Testis (tissue), 3 donors: ENCODE data around the gene NUP214. TPM values are rescaled to one million over a fixed set of nuclear protein-coding genes. Genes with fewer than 3 reads are reported as not detected.

Source experiments
- DNase-seq: peaks from one replicate; pipeline ENCODE4 v3.0.0-alpha.2; 2019
- H3K27ac ChIP-seq, 2 donors: fragments of 200-600 bp; sonication (generic); one replicate each; pipeline ENCODE4 v1.5.1; 2019
- H3K27me3 ChIP-seq: fragments of 200-600 bp; sonication (generic); one replicate; pipeline ENCODE4 v1.5.1; 2019
- H3K36me3 ChIP-seq: fragments of 200-600 bp; sonication (generic); one replicate; pipeline ENCODE4 v1.5.1; 2017; ENCODE audit warnings: low read depth; ENCODE audit errors: missing control alignments
- H3K4me1 ChIP-seq: fragments of 200-600 bp; sonication (generic); one replicate; pipeline ENCODE4 v1.5.1; 2019
- H3K4me3 ChIP-seq, 2 donors: fragments of 200-600 bp; sonication (generic); one replicate each; pipeline ENCODE4 v1.5.1; 2017 to 2019
- H3K9me3 ChIP-seq: fragments of 200-600 bp; sonication (generic); one replicate; pipeline ENCODE4 v1.5.1; 2017
- POLR2A ChIP-seq: fragments of 450-650 bp; IDR thresholded peaks from one replicate; pipeline ENCODE4 v1.6.1; 2017; ENCODE audit warnings: antibody characterized with exemption, mild to moderate bottlenecking, moderate library complexity
- WGBS, 2 donors: methylation state at CpG; one replicate each; pipeline ENCODE4 v1.1.5; 2018; 5-methylcytosine and 5-hydroxymethylcytosine counted together
- intact Hi-C: fragments of 100-400 bp; cut with DNase I; formaldehyde crosslinking; loops from one replicate; pipeline ENCODE4 v1.15.1; 2023; ENCODE audit warnings: low total_unique reads
- polyA plus RNA-seq: library from polyadenylated mRNA; stranded (reverse); fragments of 350-450 nt; fragmentation: Illumina TruSeq; extraction: RNeasy Lipid Tissue Mini Kit (QIAGEN cat#74804); gene quantifications from one replicate; pipeline ENCODE4 v1.2.3, GENCODE V29; 2014; ENCODE audit warnings: low read depth, low replicate concordance; ENCODE audit not compliant: insufficient read depth
- total RNA-seq, 2 donors: library from RNA; depleted of rRNA; stranded (reverse); fragments of >200 nt; gene quantifications; one replicate each; pipeline ENCODE4 v1.2.3, GENCODE V29; 2016
- TF ChIP-seq, protein P1 (sequence below), 3 experiments: fragments of 450-650 bp in 2 of 3; fragments of 200-600 bp in 1 of 3; sonication (generic) in 1 of 3; IDR thresholded peaks; one replicate each; pipeline ENCODE4 v1.5.1; 2016 to 2019; ENCODE audit warnings: antibody characterized with exemption in 3 of 3, mild to moderate bottlenecking in 2 of 3, moderate library complexity in 1 of 3

The NUP214 gene
- total and polyA plus RNA-seq, 3 donors from 2014 or later, result 190 to 250 (median 237) TPM

DNA sequence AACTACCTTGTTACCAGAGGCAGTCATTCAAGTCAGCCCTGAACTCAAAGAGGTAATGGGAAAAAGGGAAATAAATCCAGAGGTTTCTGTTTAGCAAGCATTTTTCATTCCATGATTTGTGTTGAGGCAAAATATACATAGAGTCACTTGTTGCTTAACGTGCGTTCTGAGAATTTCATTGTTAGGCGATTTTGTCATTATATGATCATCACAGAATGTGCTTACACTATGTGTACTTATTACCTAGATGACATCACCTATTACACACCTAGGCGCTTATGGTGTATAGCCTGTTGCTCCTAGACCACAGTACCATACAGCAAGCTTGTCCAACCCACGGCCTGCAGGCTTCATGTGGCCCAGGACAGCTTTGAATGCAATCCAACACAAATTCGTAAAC lies 36.2 kb downstream of the NUP214 start:
- Histone ChIP-seq H3K9me3 (no peaks in the 10 kb centered on the region), H3K36me3 (no peaks in the 10 kb centered on the region), H3K4me3 (no peak overlapping the region), H3K27me3 (no peaks in the 10 kb centered on the region), H3K27ac (no peak overlapping the region), H3K4me1 (no peaks in the 10 kb centered on the region)
- TF ChIP-seq, protein P1, sequence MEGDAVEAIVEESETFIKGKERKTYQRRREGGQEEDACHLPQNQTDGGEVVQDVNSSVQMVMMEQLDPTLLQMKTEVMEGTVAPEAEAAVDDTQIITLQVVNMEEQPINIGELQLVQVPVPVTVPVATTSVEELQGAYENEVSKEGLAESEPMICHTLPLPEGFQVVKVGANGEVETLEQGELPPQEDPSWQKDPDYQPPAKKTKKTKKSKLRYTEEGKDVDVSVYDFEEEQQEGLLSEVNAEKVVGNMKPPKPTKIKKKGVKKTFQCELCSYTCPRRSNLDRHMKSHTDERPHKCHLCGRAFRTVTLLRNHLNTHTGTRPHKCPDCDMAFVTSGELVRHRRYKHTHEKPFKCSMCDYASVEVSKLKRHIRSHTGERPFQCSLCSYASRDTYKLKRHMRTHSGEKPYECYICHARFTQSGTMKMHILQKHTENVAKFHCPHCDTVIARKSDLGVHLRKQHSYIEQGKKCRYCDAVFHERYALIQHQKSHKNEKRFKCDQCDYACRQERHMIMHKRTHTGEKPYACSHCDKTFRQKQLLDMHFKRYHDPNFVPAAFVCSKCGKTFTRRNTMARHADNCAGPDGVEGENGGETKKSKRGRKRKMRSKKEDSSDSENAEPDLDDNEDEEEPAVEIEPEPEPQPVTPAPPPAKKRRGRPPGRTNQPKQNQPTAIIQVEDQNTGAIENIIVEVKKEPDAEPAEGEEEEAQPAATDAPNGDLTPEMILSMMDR (IDR thresholded peaks at IDR 0.05), result no peak
- no peak for TF ChIP-seq POLR2A
- DNase-seq, result no peak
- 91% methylated on average over 6 of the region's 6 CpGs for WGBS, 2 donors
- intact Hi-C loops, result no loop called here

DNA sequence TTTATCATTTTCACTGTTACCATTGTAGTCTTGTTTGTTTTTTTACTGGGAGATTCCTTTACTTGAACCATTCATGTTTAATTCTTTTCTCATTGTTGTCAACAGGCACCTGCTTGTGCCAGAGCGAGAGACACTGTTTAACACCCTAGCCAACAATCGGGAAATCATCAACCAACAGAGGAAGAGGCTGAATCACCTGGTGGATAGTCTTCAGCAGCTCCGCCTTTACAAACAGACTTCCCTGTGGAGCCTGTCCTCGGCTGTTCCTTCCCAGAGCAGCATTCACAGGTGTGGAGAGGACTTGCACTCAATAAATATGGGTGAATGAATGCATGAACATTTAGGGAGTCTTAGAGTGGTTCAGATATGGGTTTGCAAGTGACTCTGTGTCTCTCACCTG lies 37.5 kb downstream of the NUP214 start:
- intact Hi-C loops, result no loop called here
- no peaks in the 10 kb centered on the region for H3K27me3 ChIP-seq
- no peak for DNase-seq
- H3K36me3 ChIP-seq, result no peaks in the 10 kb centered on the region
- H3K4me1 ChIP-seq, result peaks cover 9% of the 10 kb centered on the region
- H3K4me3 ChIP-seq, result no peak overlapping the region
- no peak overlapping the region for H3K27ac ChIP-seq
- 95 to 96% methylated on average over 4 of the region's 4 CpGs for WGBS, 2 donors
- TF ChIP-seq POLR2A, result no peak
- TF ChIP-seq, protein P1 (IDR thresholded peaks at IDR 0.05), result no peak
- no peaks in the 10 kb centered on the region for H3K9me3 ChIP-seq

DNA sequence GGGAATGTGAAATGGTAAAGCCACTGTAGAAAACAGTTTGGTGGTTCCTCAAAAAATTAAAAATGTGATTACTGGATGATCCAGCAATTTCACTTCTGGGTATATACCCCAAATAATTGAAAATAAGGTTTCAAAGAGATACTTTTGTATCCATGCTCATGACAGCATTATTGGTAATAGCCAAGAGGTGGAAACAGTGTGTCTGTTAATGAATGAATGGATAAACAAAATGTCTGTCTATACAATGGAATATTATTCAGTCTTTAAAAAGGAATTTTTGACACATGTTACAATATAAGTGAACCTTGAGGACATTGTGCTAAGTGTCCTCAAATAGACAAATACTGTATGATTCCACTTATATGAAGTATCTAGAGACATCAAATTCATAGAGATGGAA lies 40.1 kb downstream of the NUP214 start:
- intact Hi-C loops, result no loop called here
- Histone ChIP-seq H3K4me3 (no peak overlapping the region), H3K9me3 (no peaks in the 10 kb centered on the region), H3K27ac (no peak overlapping the region), H3K27me3 (no peaks in the 10 kb centered on the region), H3K36me3 (no peaks in the 10 kb centered on the region), H3K4me1 (peaks cover 9% of the 10 kb centered on the region)
- DNase-seq, result no peak
- TF ChIP-seq POLR2A, result no peak
- TF ChIP-seq, protein P1 (IDR thresholded peaks at IDR 0.05), result no peak

DNA sequence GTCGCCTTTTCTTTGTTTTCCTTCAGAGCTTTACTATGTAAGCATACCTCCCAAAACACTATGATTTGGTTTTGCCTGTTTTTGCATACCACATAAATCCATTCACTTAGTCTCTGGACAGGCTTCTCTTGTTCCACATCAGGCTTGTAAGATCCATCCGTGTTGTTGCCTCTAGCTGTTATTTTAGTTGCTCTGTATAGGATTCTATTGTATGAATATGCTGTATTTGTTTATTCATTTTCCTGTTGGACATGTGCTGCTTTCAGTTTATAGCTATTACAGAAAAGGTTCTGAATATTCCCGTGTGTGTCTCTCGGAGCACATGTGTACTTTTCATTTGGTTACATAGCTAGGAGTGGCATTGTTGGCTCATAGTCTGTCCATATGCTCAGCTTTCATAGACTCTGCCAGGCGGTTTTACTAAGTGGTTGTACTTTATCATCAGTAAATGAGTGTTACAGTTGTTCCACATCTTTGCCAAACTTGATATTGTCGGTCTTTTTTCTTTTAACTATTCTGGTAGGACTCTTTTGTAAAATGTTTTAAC lies 41.8 kb downstream of the NUP214 start:
- Histone ChIP-seq H3K4me3 (no peak overlapping the region), H3K36me3 (no peaks in the 10 kb centered on the region), H3K9me3 (no peaks in the 10 kb centered on the region), H3K27me3 (no peaks in the 10 kb centered on the region), H3K4me1 (peaks cover 9% of the 10 kb centered on the region), H3K27ac (no peak overlapping the region)
- TF ChIP-seq POLR2A, result no peak
- TF ChIP-seq, protein P1 (IDR thresholded peaks at IDR 0.05), result no peak
- intact Hi-C loops, result no loop called here
- DNase-seq, result no peak
- 43 to 47% methylated on average over 6 of the region's 6 CpGs for WGBS, 2 donors

DNA sequence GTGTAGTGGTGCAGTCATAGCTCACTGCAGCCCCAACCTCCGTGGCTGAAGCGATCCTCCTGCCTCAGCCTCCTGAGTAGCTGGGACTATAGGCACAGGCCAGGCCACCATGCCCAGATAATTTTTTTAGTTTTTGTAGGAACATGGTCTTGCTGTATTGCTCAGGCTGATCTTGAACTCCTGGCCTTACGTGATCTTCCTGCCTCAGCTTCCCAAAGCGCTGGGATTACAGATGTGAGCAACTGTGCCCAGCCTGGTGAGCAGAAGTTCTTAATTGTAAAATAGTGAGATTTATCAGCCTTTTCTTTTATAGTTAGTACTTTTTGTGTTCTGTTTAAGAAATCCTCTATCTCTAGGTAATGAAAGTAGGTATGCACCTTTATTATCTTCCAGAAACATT lies 42.5 kb downstream of the NUP214 start:
- Histone ChIP-seq H3K9me3 (no peaks in the 10 kb centered on the region), H3K27me3 (no peaks in the 10 kb centered on the region), H3K4me1 (peaks cover 9% of the 10 kb centered on the region), H3K4me3 (no peak overlapping the region), H3K36me3 (no peaks in the 10 kb centered on the region), H3K27ac (no peak overlapping the region)
- TF ChIP-seq POLR2A, result no peak
- TF ChIP-seq, protein P1 (IDR thresholded peaks at IDR 0.05), result no peak
- no peak for DNase-seq
- intact Hi-C loops, result no loop called here
- WGBS, 2 donors, result 95% methylated on average over 4 of the region's 4 CpGs
